ENCODE data around the gene CHRNG.

DNA sequence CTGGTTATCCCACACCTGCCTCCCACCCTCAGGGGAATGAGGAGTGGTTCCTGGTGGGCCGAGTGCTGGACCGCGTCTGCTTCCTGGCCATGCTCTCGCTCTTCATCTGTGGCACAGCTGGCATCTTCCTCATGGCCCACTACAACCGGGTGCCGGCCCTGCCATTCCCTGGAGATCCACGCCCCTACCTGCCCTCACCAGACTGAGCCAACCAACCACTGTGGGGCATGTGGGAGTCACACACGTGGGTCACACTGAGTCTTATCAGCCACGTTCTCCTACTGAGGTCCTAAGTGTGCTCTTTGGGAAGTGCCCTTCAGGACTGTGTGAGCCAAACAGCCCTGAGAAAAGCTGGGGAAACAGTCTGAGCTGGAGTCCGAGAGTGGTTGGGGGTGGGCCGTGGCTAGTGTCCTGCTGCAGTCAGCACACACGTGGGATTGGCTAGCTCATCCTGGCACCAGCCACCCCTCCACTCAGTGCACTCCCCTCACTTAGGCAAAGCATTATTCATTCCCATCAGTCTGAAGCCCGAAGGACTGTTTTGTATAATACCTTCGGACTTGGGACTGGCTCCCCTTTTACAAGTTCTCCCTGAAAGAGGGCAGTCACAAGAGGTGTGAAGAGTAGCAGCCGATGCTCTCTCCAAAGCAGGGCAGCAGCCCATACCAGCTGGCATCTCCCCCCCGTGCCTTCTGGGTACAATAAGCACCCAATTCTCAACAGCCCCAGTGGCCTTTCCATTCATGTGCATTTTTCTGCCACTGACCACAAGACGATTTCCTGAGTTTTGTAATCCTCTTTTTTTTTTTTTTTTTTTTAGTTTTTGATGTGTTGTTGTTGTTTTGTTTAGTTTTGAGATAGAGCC, 6.3 kb downstream of the CHRNG start:
- TF ChIP-seq EZH2 (IDR thresholded peaks at IDR 0.05; ENCODE audit: insufficient read depth, low read length), result no peak
- TF ChIP-seq, protein P1, sequence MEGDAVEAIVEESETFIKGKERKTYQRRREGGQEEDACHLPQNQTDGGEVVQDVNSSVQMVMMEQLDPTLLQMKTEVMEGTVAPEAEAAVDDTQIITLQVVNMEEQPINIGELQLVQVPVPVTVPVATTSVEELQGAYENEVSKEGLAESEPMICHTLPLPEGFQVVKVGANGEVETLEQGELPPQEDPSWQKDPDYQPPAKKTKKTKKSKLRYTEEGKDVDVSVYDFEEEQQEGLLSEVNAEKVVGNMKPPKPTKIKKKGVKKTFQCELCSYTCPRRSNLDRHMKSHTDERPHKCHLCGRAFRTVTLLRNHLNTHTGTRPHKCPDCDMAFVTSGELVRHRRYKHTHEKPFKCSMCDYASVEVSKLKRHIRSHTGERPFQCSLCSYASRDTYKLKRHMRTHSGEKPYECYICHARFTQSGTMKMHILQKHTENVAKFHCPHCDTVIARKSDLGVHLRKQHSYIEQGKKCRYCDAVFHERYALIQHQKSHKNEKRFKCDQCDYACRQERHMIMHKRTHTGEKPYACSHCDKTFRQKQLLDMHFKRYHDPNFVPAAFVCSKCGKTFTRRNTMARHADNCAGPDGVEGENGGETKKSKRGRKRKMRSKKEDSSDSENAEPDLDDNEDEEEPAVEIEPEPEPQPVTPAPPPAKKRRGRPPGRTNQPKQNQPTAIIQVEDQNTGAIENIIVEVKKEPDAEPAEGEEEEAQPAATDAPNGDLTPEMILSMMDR (IDR thresholded peaks at IDR 0.05; ENCODE audit: insufficient read depth, low read depth, low read length), result no peak
